Brain microvascular endothelial cell (primary cell): ENCODE measurements around the gene S1PR2.

Experiments
- DNase-seq: peaks from one replicate; pipeline ENCODE4 v3.0.0-alpha.2; 2020
- H3K27ac ChIP-seq: fragments of 250-450 bp; sonication (Bioruptor Pico); 2 replicates; pipeline ENCODE4 v1.5.1; 2020; ENCODE audit warnings: mild to moderate bottlenecking, moderate library complexity
- H3K27me3 ChIP-seq: fragments of 250-450 bp; sonication (Bioruptor Pico); replicated peaks from 2 replicates; pipeline ENCODE4 v1.5.1; 2020; ENCODE audit warnings: mild to moderate bottlenecking
- H3K36me3 ChIP-seq: fragments of 250-450 bp; sonication (Bioruptor Pico); replicated peaks from 2 replicates; pipeline ENCODE4 v1.5.1; 2020; ENCODE audit warnings: mild to moderate bottlenecking
- H3K4me3 ChIP-seq: 2 replicates; pipeline ENCODE4 v1.5.1; 2011; ENCODE audit warnings: low read depth, mild to moderate bottlenecking, control low read depth, low read length, moderate library complexity
- CTCF ChIP-seq: IDR thresholded peaks from 2 replicates; pipeline ENCODE4 v1.5.1; 2011; ENCODE audit warnings: low read depth, mild to moderate bottlenecking, moderate library complexity, low read length, control low read depth, inconsistent platforms; ENCODE audit errors: missing control alignments
- in situ Hi-C: cut with HindIII; loops from 2 replicates; pipeline ENCODE4 v1.10.0; 2017; ENCODE audit warnings: low sequenced_read_pairs, low pct_ligation_motif_present

The S1PR2 gene

DNA sequence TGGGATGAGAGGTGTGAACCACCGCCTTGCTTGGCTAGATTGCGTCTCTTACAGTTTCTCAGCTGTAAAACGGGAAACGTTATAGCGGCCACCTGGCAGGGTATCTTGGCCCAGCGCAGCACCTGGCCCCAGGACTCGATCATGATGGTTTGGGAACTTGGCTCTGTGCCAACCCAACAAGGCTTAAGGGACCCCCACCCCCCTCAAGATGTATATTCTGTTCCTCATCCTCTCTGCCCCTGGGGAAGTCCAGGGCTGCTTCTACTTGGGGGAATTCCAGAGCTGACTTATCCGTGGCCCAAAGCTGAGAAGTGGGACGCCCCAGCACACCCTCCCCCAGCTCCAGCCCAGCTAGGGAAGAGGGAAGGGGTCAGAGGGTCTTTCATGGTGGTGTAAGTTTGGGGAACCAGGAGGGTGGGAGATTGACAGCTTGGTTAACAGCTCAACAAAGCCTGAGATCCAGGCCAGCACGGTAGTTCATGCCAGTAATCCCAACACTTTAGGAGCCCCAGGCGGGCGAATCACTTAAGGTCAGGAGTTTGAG lies 40.5 kb upstream of the S1PR2 start:
- H3K27ac ChIP-seq, result no peak overlapping the region
- no peak for TF ChIP-seq CTCF
- DNase-seq, result no peak
- H3K27me3 ChIP-seq, result no peaks in the 10 kb centered on the region
- H3K36me3 ChIP-seq, result no peaks in the 10 kb centered on the region
- H3K4me3 ChIP-seq, result peak overlapping the region; percentile 47
- in situ Hi-C loops, result no loop called here

GRCh38 chr19:10270616-10271394 lies 39.7 kb upstream of the S1PR2 start, which contains the start of gene ICAM1:
Gene ICAM1 (plus strand): TSS chr19:10271120. CDS start chr19:10271160, 40 bp downstream.
- H3K27me3 ChIP-seq, result no peaks in the 10 kb centered on the region
- H3K36me3 ChIP-seq, result no peaks in the 10 kb centered on the region
- peak within 1 kb of the TSS; percentile 23 for H3K27ac ChIP-seq
- H3K4me3 ChIP-seq, result peak within 1 kb of the TSS; percentile 47
- in situ Hi-C loops, result no loop called here
- no peak for TF ChIP-seq CTCF
- DNase-seq, result peak; percentile 39

DNA sequence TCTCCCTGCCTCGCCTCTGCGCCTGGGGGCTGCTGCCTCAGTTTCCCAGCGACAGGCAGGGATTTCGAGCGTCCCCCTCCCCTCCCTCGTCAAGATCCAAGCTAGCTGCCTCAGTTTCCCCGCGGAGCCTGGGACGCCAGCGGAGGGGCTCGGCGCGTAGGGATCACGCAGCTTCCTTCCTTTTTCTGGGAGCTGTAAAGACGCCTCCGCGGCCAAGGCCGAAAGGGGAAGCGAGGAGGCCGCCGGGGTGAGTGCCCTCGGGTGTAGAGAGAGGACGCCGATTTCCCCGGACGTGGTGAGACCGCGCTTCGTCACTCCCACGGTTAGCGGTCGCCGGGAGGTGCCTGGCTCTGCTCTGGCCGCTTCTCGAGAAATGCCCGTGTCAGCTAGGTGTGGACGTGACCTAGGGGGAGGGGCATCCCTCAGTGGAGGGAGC lies 39.1 kb upstream of the S1PR2 start:
- no peak for TF ChIP-seq CTCF
- peak overlapping the region; percentile 47 for H3K4me3 ChIP-seq
- no peaks in the 10 kb centered on the region for H3K36me3 ChIP-seq
- peak overlapping the region; percentile 23 for H3K27ac ChIP-seq
- no peaks in the 10 kb centered on the region for H3K27me3 ChIP-seq
- DNase-seq, result no peak
- in situ Hi-C loops, result no loop called here

DNA sequence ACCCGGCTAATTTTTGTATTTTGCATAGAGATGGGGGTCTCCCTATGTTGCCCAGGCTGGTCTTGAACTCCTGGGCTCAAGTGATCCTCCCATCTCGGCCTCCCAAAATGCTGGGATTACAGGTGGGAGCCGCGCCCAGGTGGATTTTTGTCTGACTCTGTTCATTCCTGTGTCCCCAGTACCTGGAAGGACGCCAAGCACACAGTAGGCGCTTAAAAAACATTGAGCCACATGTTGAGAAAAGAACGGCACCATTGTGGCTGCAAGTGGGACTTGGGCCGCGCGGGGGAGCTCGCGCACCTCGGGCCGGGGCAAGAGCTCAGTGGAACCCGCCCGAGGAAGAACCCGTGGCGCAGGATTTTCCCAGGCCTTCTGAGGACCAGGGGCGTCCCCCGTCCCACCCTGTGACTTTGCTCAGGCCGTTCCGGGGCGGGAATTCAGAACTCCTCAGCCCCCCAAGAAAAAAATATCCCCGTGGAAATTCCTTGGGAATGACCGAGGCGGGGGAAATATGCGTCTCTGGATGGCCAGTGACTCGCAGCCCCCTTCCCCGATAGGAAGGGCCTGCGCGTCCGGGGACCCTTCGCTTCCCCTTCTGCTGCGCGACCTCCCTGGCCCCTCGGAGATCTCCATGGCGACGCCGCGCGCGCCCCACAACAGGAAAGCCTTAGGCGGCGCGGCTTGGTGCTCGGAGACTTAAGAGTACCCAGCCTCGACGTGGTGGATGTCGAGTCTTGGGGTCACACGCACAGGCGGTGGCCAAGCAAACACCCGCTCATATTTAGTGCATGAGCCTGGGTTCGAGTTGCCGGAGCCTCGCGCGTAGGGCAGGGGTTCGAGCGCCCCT lies 38.4 kb upstream of the S1PR2 start:
- Histone ChIP-seq H3K4me3 (peak overlapping the region; percentile 47), H3K36me3 (no peaks in the 10 kb centered on the region), H3K27me3 (no peaks in the 10 kb centered on the region), H3K27ac (peak overlapping the region; percentile 23)
- in situ Hi-C loops, result no loop called here
- TF ChIP-seq CTCF, result peak; percentile 94
- peak; percentile 68 for DNase-seq

GRCh38 chr19:10268071-10268470 lies 36.9 kb upstream of the S1PR2 start:
- TF ChIP-seq CTCF, result no peak

More at GRCh38 chr19:10268071-10268470, 36.9 kb upstream of the S1PR2 start:
- no peak for DNase-seq
- in situ Hi-C loops, result no loop called here
- H3K27ac ChIP-seq, result no peak overlapping the region
- H3K36me3 ChIP-seq, result no peaks in the 10 kb centered on the region
- no peaks in the 10 kb centered on the region for H3K27me3 ChIP-seq
- no peak overlapping the region for H3K4me3 ChIP-seq
